HUES64 (cell line): ENCODE results near the gene GAL3ST1.
"Not testable (repeated sequence)": the region's sequence is repeated elsewhere in the genome, so short reads cannot be mapped to it uniquely, and the experiment has no call there.

ENCODE experiments used
- H3K27ac ChIP-seq: 2 replicates; pipeline ENCODE4 v1.7.0; 2013; ENCODE audit warnings: low read depth, low read length, inconsistent platforms
- H3K27me3 ChIP-seq: 2 replicates; pipeline ENCODE4 v1.6.1; 2013; ENCODE audit warnings: mild to moderate bottlenecking, low read length; ENCODE audit not compliant: insufficient read depth
- H3K36me3 ChIP-seq: 2 replicates; pipeline ENCODE4 v1.6.1; 2013; ENCODE audit warnings: mild to moderate bottlenecking, low read length; ENCODE audit not compliant: insufficient read depth
- H3K4me1 ChIP-seq: 2 replicates; pipeline ENCODE4 v1.6.1; 2013; ENCODE audit warnings: mild to moderate bottlenecking, low read length, moderate library complexity; ENCODE audit not compliant: insufficient read depth
- H3K4me3 ChIP-seq: 2 replicates; pipeline ENCODE4 v1.5.1; 2013; ENCODE audit warnings: mild to moderate bottlenecking, low read length, moderate library complexity
- H3K9ac ChIP-seq: 2 replicates; pipeline ENCODE4 v1.6.1; 2013; ENCODE audit warnings: mild to moderate bottlenecking, low read depth, low read length
- H3K9me3 ChIP-seq: 2 replicates; pipeline ENCODE4 v1.6.1; 2013; ENCODE audit warnings: low read depth, low read length; ENCODE audit not compliant: insufficient read depth
- WGBS: fragments of 150-250, 120-280 bp; methylation state at CpG from one replicate; pipeline ENCODE4 v1.1.7; 2013; ENCODE audit warnings: missing lambda C conversion rate; 5-methylcytosine and 5-hydroxymethylcytosine counted together

GAL3ST1 gene

GRCh38 chr22:30551813-30552212 lies 22.7 kb downstream of the GAL3ST1 start:
- WGBS: 90% methylated on average over 3 of the region's 3 CpGs
- H3K4me3 ChIP-seq, H3K9me3 ChIP-seq, H3K36me3 ChIP-seq, H3K27me3 ChIP-seq, H3K9ac ChIP-seq, H3K27ac ChIP-seq, H3K4me1 ChIP-seq: not testable (repeated sequence)

- Histone ChIP-seq H3K36me3 (no peaks in the 10 kb centered on the region), H3K27ac (no peak overlapping the region), H3K4me3 (no peak overlapping the region), H3K9me3 (no peaks in the 10 kb centered on the region), H3K9ac (no peak overlapping the region), H3K4me1 (no peaks in the 10 kb centered on the region), H3K27me3 (peaks cover 20% of the 10 kb centered on the region)
- WGBS: 90% methylated on average over 4 of the region's 4 CpGs
These were observed 27.3 kb downstream of the GAL3ST1 start for GRCh38 chr22:30547188-30547587.

- 95% methylated on average over 7 of the region's 7 CpGs for WGBS
- Histone ChIP-seq H3K4me1 (no peaks in the 10 kb centered on the region), H3K27ac (no peak within 1 kb of the TSS), H3K9ac (no peak within 1 kb of the TSS), H3K36me3 (no peaks in the 10 kb centered on the region), H3K4me3 (no peak within 1 kb of the TSS), H3K9me3 (no peaks in the 10 kb centered on the region), H3K27me3 (peaks cover 24% of the 10 kb centered on the region)
These were observed 27.8 kb downstream of the GAL3ST1 start, which contains the start of gene SEC14L6 for GRCh38 chr22:30546616-30547015. SEC14L6 (minus strand) TSS chr22:30546741; CDS start chr22:30546682, 59 bp downstream.

GRCh38 chr22:30542811-30543188 lies 31.7 kb downstream of the GAL3ST1 start:
- 85% methylated on average over 12 of the region's 12 CpGs for WGBS
- H3K27ac ChIP-seq: no peak overlapping the region
- H3K9me3 ChIP-seq: no peaks in the 10 kb centered on the region
- H3K4me1 ChIP-seq: no peaks in the 10 kb centered on the region
- H3K27me3 ChIP-seq: peaks cover 28% of the 10 kb centered on the region
- no peaks in the 10 kb centered on the region for H3K36me3 ChIP-seq
- H3K4me3 ChIP-seq: peak overlapping the region; percentile 59
- peak overlapping the region; percentile 65; the same call in 1 of the 2 replicates for H3K9ac ChIP-seq

GRCh38 chr22:30541961-30542810 lies 32.3 kb downstream of the GAL3ST1 start:
- 4% methylated on average over 64 of the region's 64 CpGs for WGBS
- no peak overlapping the region for H3K27ac ChIP-seq
- no peaks in the 10 kb centered on the region for H3K9me3 ChIP-seq
- H3K36me3 ChIP-seq: no peaks in the 10 kb centered on the region
- H3K27me3 ChIP-seq: peaks cover 28% of the 10 kb centered on the region
- peak overlapping the region; percentile 65 for H3K9ac ChIP-seq
- peak overlapping the region; percentile 59 for H3K4me3 ChIP-seq
- no peaks in the 10 kb centered on the region; the same call in 1 of the 2 replicates for H3K4me1 ChIP-seq

GRCh38 chr22:30541511-30541910 lies 33.0 kb downstream of the GAL3ST1 start:
- H3K4me3 ChIP-seq: peak overlapping the region; percentile 59
- peaks cover 28% of the 10 kb centered on the region for H3K27me3 ChIP-seq
- 82% methylated on average over 3 of the region's 3 CpGs for WGBS
- H3K36me3 ChIP-seq, H3K4me1 ChIP-seq, H3K27ac ChIP-seq, H3K9me3 ChIP-seq: not testable (repeated sequence)
- 0 out of 2 replicates have a peak overlapping the region, but pooled peaks have one; percentile 65 for H3K9ac ChIP-seq

- peaks cover 26% of the 10 kb centered on the region for H3K27me3 ChIP-seq
- H3K9ac ChIP-seq: no peak overlapping the region
- H3K9me3 ChIP-seq: no peaks in the 10 kb centered on the region
- no peaks in the 10 kb centered on the region for H3K36me3 ChIP-seq
- H3K4me3 ChIP-seq: no peak overlapping the region
- H3K27ac ChIP-seq: no peak overlapping the region
- no peaks in the 10 kb centered on the region; the same call in 1 of the 2 replicates for H3K4me1 ChIP-seq
- 100% methylated on average over 1 of the region's 1 CpG for WGBS
These were observed 35.1 kb downstream of the GAL3ST1 start for GRCh38 chr22:30539368-30539767.

GRCh38 chr22:30538280-30538679 lies 36.2 kb downstream of the GAL3ST1 start:
- 92% methylated on average over 6 of the region's 6 CpGs for WGBS
- Histone ChIP-seq H3K36me3 (no peaks in the 10 kb centered on the region), H3K27ac (no peak overlapping the region), H3K4me1 (no peaks in the 10 kb centered on the region; the same call in 1 of the 2 replicates), H3K9me3 (no peaks in the 10 kb centered on the region), H3K27me3 (peaks cover 18% of the 10 kb centered on the region), H3K9ac (no peak overlapping the region), H3K4me3 (no peak overlapping the region)

- H3K4me1 ChIP-seq: no peaks in the 10 kb centered on the region; the same call in 1 of the 2 replicates
- H3K36me3 ChIP-seq: no peaks in the 10 kb centered on the region
- WGBS: 79% methylated on average over 7 of the region's 9 CpGs
- H3K27me3 ChIP-seq: peaks cover 9% of the 10 kb centered on the region
- H3K9me3 ChIP-seq: no peaks in the 10 kb centered on the region
- no peak overlapping the region for H3K4me3 ChIP-seq
- no peak overlapping the region for H3K9ac ChIP-seq
- no peak overlapping the region; the same call in 1 of the 2 replicates for H3K27ac ChIP-seq
These were observed 37.3 kb downstream of the GAL3ST1 start for GRCh38 chr22:30537083-30537731.

- Histone ChIP-seq H3K27me3 (no peaks in the 10 kb centered on the region), H3K4me3 (no peak overlapping the region), H3K27ac (no peak overlapping the region), H3K9ac (no peak overlapping the region), H3K36me3 (no peaks in the 10 kb centered on the region), H3K4me1 (no peaks in the 10 kb centered on the region; the same call in 1 of the 2 replicates), H3K9me3 (no peaks in the 10 kb centered on the region)
- 92% methylated on average over 4 of the region's 4 CpGs for whole genome bisulfite sequencing
These were observed 39.3 kb downstream of the GAL3ST1 start for GRCh38 chr22:30535182-30535581.
